ENCODE data around the gene UBR1.

The UBR1 gene

DNA sequence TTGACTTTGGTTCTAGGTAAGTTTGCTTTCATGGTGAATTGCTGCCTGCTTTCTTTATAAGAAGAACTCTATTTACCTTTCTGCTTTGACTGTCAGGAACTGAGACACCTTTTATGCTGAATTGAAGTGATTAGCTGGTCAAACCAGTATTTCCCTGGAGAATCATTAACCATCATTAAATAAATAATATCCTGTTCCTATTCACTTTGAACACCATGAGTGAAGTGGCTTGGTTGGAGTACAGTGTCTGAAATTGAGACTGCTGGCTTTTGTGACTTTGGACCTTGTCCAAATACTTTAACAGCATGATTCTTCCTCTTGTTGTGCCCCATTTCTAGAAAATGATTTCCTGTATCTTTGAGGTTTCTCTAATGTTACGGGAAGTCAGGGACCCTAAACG, 21.9 kb upstream of the UBR1 start:
- Histone ChIP-seq H3K4me3 (IDR thresholded peaks at IDR 0.05; ENCODE audit: insufficient read depth, low read depth, low read length) (no peak overlapping the region), H3K36me3 (ENCODE audit: insufficient read depth) (no peaks in the 10 kb centered on the region), H3K4me1 (ENCODE audit: low read depth, poor library complexity, severe bottlenecking) (peaks cover 4% of the 10 kb centered on the region), H3K27ac (no peak overlapping the region), H3K4me2 (no peak overlapping the region), H3K9ac (no peak overlapping the region), H4K20me1 (ENCODE audit: insufficient read depth) (no peaks in the 10 kb centered on the region), H3K79me2 (ENCODE audit: insufficient read depth, low read depth) (no peaks in the 10 kb centered on the region), H3K27me3 (ENCODE audit: insufficient read depth, low read depth) (no peaks in the 10 kb centered on the region), H2AFZ (ENCODE audit: low read depth) (no peak overlapping the region)
- TF ChIP-seq, protein P1, sequence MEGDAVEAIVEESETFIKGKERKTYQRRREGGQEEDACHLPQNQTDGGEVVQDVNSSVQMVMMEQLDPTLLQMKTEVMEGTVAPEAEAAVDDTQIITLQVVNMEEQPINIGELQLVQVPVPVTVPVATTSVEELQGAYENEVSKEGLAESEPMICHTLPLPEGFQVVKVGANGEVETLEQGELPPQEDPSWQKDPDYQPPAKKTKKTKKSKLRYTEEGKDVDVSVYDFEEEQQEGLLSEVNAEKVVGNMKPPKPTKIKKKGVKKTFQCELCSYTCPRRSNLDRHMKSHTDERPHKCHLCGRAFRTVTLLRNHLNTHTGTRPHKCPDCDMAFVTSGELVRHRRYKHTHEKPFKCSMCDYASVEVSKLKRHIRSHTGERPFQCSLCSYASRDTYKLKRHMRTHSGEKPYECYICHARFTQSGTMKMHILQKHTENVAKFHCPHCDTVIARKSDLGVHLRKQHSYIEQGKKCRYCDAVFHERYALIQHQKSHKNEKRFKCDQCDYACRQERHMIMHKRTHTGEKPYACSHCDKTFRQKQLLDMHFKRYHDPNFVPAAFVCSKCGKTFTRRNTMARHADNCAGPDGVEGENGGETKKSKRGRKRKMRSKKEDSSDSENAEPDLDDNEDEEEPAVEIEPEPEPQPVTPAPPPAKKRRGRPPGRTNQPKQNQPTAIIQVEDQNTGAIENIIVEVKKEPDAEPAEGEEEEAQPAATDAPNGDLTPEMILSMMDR (conservative IDR thresholded peaks at IDR 0.05; ENCODE audit: low read depth, low read length) = no peak

DNA sequence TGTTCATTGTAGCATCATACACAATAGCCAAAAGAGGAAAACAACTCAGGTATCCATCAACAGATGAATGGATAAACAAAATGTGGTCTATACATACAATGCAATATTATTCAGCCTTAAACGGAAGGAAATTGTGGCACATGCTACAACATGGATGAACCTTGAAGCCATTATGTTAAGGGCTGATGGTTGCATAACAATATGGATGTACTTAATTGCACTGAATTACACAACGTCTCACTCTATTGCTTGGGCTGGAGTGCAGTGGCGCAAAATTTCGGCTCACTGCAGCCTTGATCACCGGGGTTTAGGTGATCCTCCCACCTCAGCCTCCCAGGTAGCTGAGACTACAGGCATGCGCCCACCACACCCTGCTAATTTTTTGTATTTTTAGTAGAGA, 20.5 kb upstream of the UBR1 start:
- Histone ChIP-seq H3K4me2 (no peak overlapping the region), H3K4me1 (ENCODE audit: low read depth, poor library complexity, severe bottlenecking) (no peaks in the 10 kb centered on the region)

DNA sequence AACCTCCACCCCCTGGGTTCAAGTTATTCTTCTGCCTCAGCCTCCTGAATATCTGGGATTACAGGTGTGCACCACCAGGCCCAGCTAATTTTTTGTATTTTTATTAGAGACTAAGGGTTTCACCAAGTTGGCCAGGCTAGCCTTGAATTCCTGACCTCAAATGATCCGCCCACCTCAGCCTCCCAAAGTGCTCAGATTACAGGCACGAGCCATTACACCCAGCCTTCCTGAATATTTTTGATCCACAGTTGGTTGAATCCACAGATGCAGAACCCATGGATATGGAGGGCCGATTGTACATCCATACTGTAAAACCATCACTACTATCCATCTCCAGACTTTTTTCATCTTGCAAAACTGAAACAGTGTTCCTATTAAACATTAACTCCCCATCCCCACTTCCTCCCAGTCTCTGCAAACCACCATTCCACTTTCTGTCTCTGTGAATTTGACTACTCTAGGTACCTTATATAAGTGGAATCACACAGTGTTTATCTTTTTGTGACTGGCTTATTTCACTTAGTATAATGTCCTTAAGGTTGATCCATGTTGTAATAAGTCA, 19.3 kb upstream of the UBR1 start:
- Histone ChIP-seq H3K36me3 (ENCODE audit: insufficient read depth) (no peaks in the 10 kb centered on the region), H3K9ac (no peak overlapping the region), H3K27me3 (ENCODE audit: insufficient read depth, low read depth) (no peaks in the 10 kb centered on the region), H2AFZ (ENCODE audit: low read depth) (no peak overlapping the region), H4K20me1 (ENCODE audit: insufficient read depth) (no peaks in the 10 kb centered on the region), H3K79me2 (ENCODE audit: insufficient read depth, low read depth) (no peaks in the 10 kb centered on the region), H3K4me2 (no peak overlapping the region), H3K4me1 (ENCODE audit: low read depth, poor library complexity, severe bottlenecking) (no peaks in the 10 kb centered on the region), H3K4me3 (IDR thresholded peaks at IDR 0.05; ENCODE audit: insufficient read depth, low read depth, low read length) (no peak overlapping the region), H3K27ac (no peak overlapping the region)
- TF ChIP-seq, protein P1 (conservative IDR thresholded peaks at IDR 0.05; ENCODE audit: low read depth, low read length) = no peak

More for the DNA sequence above, 20.5 kb upstream of the UBR1 start:
- H3K4me3 ChIP-seq (IDR thresholded peaks at IDR 0.05; ENCODE audit: insufficient read depth, low read depth, low read length) = no peak overlapping the region
- no peaks in the 10 kb centered on the region for H3K36me3 ChIP-seq (ENCODE audit: insufficient read depth)
- TF ChIP-seq, protein P1 (conservative IDR thresholded peaks at IDR 0.05; ENCODE audit: low read depth, low read length) = no peak
- no peaks in the 10 kb centered on the region for H3K79me2 ChIP-seq (ENCODE audit: insufficient read depth, low read depth)
- H2AFZ ChIP-seq (ENCODE audit: low read depth) = no peak overlapping the region
- no peaks in the 10 kb centered on the region for H3K27me3 ChIP-seq (ENCODE audit: insufficient read depth, low read depth)
- no peak overlapping the region for H3K9ac ChIP-seq
- no peak overlapping the region for H3K27ac ChIP-seq
- no peaks in the 10 kb centered on the region for H4K20me1 ChIP-seq (ENCODE audit: insufficient read depth)

DNA sequence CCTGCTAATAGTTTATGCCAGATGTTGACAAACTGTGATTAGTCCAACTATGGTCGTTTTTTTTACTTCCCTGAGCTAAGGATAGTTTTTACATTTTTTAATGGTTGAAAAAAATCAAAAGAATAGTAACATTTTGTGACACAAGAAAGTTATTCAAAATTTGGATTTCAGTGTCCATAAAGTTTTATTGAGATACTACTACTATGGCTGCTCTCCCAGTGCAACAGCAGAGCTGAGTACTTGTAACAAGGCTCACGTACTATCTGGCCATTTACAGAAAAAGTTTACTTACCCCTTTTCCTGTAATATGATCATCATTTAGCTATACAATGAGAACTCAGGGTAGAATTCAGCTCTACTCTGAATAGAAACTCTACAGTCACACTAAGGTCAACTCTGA, 16.0 kb upstream of the UBR1 start:
- H2AFZ ChIP-seq (ENCODE audit: low read depth) = no peak overlapping the region
- no peak overlapping the region for H3K4me2 ChIP-seq
- no peaks in the 10 kb centered on the region for H4K20me1 ChIP-seq (ENCODE audit: insufficient read depth)
- H3K79me2 ChIP-seq (ENCODE audit: insufficient read depth, low read depth) = no peaks in the 10 kb centered on the region
- no peaks in the 10 kb centered on the region for H3K36me3 ChIP-seq (ENCODE audit: insufficient read depth)
- H3K4me3 ChIP-seq (IDR thresholded peaks at IDR 0.05; ENCODE audit: insufficient read depth, low read depth, low read length) = no peak overlapping the region
- no peaks in the 10 kb centered on the region for H3K27me3 ChIP-seq (ENCODE audit: insufficient read depth, low read depth)
- no peak overlapping the region for H3K9ac ChIP-seq
- TF ChIP-seq, protein P1 (conservative IDR thresholded peaks at IDR 0.05; ENCODE audit: low read depth, low read length) = no peak
- H3K27ac ChIP-seq = no peak overlapping the region
- H3K4me1 ChIP-seq (ENCODE audit: low read depth, poor library complexity, severe bottlenecking) = peaks cover 7% of the 10 kb centered on the region

All from KMS-11 (cell line).